ENCODE results near the gene IL18. TPM values are rescaled to one million over a fixed set of nuclear protein-coding genes. Genes with fewer than 3 reads are reported as not detected.

Gene IL18
- total and polyA plus RNA-seq, 4 donors: 3.0 to 5.2 (median 3.5) TPM

GRCh38 chr11:112212290-112212689, 48.4 kb upstream of the IL18 start:
- peaks cover 6 to 60% (median 38%) of the 10 kb centered on the region in 4 donors for H3K4me1 ChIP-seq (ENCODE audit: control insufficient read depth in 4 of 4, insufficient read depth in 4 of 4, low read length in 3 of 4)
- H3K9me3 ChIP-seq (ENCODE audit: control insufficient read depth in 4 of 4, low read length in 3 of 4): no peaks in the 10 kb centered on the region
- no peak overlapping the region for H3K4me3 ChIP-seq (ENCODE audit: low read depth in 1 of 3, low read length in 3 of 3)
- peak overlapping the region; percentile 55 to 72 for H3K27ac ChIP-seq (ENCODE audit: low read depth in 1 of 2, low read length in 2 of 2)
- H3K27me3 ChIP-seq (ENCODE audit: control insufficient read depth in 4 of 4, insufficient read depth in 4 of 4, low read length in 3 of 4): no peaks in the 10 kb centered on the region
- DNase-seq (ENCODE audit: low spot score): no peak
- WGBS: 79% methylated on average over 3 of the region's 3 CpGs
- H3K9ac ChIP-seq (ENCODE audit: low read depth in 1 of 2, low read length in 2 of 2): no peak overlapping the region
- no peaks in the 10 kb centered on the region for H3K36me3 ChIP-seq (ENCODE audit: control insufficient read depth in 4 of 4, insufficient read depth in 3 of 4, low read depth in 1 of 4, low read length in 3 of 4)
- no peak for TF ChIP-seq ATF3 (IDR thresholded peaks at IDR 0.05)

DNA sequence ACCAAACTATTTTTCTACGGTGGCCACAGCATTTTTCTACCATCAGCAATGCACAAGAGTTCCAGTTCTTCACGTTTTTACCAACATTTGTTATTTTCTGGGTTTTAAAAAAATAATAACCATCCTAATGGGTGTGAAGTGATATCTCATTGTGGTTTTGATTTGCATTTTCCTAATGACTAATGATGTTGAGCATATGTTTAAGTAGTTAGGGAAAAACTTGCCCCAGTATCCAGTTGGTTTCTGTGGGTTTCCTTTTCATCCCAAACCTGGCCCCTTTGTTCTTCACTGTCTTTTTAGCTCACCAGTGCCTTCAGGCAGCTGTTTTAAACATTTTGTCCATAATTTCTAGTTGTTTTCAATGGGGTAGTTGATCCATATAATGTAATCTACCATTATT, 47.6 kb upstream of the IL18 start:
- no peaks in the 10 kb centered on the region for H3K27me3 ChIP-seq (ENCODE audit: control insufficient read depth in 4 of 4, insufficient read depth in 4 of 4, low read length in 3 of 4)
- no peak overlapping the region for H3K4me3 ChIP-seq (ENCODE audit: low read depth in 1 of 3, low read length in 3 of 3)
- WGBS: 44% methylated on average over 2 of the region's 2 CpGs
- no peaks in the 10 kb centered on the region for H3K36me3 ChIP-seq (ENCODE audit: control insufficient read depth in 4 of 4, insufficient read depth in 3 of 4, low read depth in 1 of 4, low read length in 3 of 4)
- no peak overlapping the region for H3K9ac ChIP-seq (ENCODE audit: low read depth in 1 of 2, low read length in 2 of 2)
- H3K27ac ChIP-seq (ENCODE audit: low read depth in 1 of 2, low read length in 2 of 2): peak overlapping the region; percentile 62 to 72
- TF ChIP-seq, protein P1, sequence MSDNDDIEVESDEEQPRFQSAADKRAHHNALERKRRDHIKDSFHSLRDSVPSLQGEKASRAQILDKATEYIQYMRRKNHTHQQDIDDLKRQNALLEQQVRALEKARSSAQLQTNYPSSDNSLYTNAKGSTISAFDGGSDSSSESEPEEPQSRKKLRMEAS (IDR thresholded peaks at IDR 0.05): no peak
- no peak for TF ChIP-seq JUND (IDR thresholded peaks at IDR 0.05)
- no peak for TF ChIP-seq ATF3 (IDR thresholded peaks at IDR 0.05)
- TF ChIP-seq, protein P2, sequence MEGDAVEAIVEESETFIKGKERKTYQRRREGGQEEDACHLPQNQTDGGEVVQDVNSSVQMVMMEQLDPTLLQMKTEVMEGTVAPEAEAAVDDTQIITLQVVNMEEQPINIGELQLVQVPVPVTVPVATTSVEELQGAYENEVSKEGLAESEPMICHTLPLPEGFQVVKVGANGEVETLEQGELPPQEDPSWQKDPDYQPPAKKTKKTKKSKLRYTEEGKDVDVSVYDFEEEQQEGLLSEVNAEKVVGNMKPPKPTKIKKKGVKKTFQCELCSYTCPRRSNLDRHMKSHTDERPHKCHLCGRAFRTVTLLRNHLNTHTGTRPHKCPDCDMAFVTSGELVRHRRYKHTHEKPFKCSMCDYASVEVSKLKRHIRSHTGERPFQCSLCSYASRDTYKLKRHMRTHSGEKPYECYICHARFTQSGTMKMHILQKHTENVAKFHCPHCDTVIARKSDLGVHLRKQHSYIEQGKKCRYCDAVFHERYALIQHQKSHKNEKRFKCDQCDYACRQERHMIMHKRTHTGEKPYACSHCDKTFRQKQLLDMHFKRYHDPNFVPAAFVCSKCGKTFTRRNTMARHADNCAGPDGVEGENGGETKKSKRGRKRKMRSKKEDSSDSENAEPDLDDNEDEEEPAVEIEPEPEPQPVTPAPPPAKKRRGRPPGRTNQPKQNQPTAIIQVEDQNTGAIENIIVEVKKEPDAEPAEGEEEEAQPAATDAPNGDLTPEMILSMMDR (IDR thresholded peaks at IDR 0.05; ENCODE audit: low read depth, low read length, missing input control): no peak
- no peak for TF ChIP-seq GABPA (IDR thresholded peaks at IDR 0.05 in 1 of 2, conservative IDR thresholded peaks at IDR 0.05 in 1 of 2)
- no peak for TF ChIP-seq HNF4A (conservative IDR thresholded peaks at IDR 0.05)
- TF ChIP-seq RAD21 (IDR thresholded peaks at IDR 0.05): no peak
- TF ChIP-seq EGR1 (IDR thresholded peaks at IDR 0.05; ENCODE audit: low read depth in 2 of 2): no peak
- no peak for TF ChIP-seq RXRA (IDR thresholded peaks at IDR 0.05)
- TF ChIP-seq FOXA2 (IDR thresholded peaks at IDR 0.05): no peak
- no peak for TF ChIP-seq YY1 (IDR thresholded peaks at IDR 0.05)
- TF ChIP-seq FOXA1 (IDR thresholded peaks at IDR 0.05): no peak
- TF ChIP-seq SP1 (IDR thresholded peaks at IDR 0.05): no peak
- TF ChIP-seq REST (IDR thresholded peaks at IDR 0.05): no peak
- TF ChIP-seq HNF4G (IDR thresholded peaks at IDR 0.05): no peak
- TF ChIP-seq NR2F2 (IDR thresholded peaks at IDR 0.05): no peak
- no peak for TF ChIP-seq TAF1 (conservative IDR thresholded peaks at IDR 0.05)
- no peak for TF ChIP-seq ZBTB33 (IDR thresholded peaks at IDR 0.05)
- DNase-seq (ENCODE audit: low spot score): no peak
- no peaks in the 10 kb centered on the region for H3K9me3 ChIP-seq (ENCODE audit: control insufficient read depth in 4 of 4, low read length in 3 of 4)
- peaks cover 6 to 55% (median 32%) of the 10 kb centered on the region in 4 donors for H3K4me1 ChIP-seq (ENCODE audit: control insufficient read depth in 4 of 4, insufficient read depth in 4 of 4, low read length in 3 of 4)

Data from liver (tissue), 9 donors.